Fibroblast of skin of scalp (primary cell): ENCODE data around the gene MIR17HG.

Experiments used
- DNase-seq: peaks from one replicate; pipeline ENCODE4 v3.0.0-alpha.2; 2013

The MIR17HG gene

DNA sequence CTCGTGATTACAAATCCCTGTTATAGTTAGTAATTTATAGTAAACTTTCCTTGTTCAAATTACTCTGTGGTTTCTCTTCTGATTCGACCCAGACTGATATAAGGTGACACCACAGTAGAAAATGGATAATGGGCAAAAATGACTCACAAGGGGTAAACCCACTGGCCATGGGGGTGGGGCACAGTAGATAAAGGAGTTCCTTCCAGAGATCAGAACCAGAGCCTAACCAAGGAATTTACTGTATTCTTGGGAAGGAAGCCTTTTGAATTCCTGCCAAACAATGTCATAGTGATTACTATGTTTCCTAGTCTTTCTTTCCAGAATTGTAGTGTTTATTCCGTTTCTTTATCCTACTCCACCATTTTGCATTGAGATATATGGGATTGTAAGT is 21.9 kb downstream of the MIR17HG start:
- DNase-seq, result peak; percentile 64

DNA sequence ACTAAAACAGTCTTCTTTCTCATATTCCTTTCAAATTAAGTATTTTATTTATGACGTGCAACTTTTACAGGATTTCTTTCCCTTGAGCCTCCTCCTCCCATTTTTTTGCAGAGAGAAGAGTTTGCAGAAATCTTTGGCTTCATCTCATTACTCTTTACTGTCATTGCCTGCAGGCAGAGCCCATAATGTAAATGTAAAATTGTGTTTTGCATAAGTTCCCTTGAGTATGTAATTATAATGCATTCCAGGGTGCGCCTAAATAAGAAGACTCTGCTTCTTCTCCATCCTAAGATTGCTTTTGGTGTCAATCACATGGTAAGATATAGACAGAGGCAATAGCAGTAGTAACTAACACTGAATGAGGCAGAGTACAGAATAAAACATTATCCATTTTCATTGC is 23.0 kb downstream of the MIR17HG start:
- no peak for DNase-seq

DNA sequence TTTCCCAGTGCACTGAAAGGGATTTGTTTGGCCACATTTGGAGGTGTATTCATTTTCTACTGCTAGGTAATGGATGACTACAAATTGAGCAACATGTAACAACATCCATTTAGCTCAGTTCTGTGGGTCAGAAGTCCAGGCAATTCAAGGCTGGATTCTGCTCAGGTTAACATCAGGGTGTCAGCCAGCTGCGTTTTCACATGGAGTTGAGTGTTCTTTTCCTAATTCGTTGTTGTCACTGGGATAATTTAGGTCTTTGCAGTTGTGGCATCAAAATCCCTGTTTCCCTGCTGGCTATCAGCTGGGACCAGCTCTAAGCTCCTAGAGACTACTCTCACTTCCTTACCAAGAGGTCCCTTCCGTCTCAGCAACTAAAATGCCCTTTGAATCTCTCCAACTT is 25.4 kb downstream of the MIR17HG start:
- no peak for DNase-seq

DNA sequence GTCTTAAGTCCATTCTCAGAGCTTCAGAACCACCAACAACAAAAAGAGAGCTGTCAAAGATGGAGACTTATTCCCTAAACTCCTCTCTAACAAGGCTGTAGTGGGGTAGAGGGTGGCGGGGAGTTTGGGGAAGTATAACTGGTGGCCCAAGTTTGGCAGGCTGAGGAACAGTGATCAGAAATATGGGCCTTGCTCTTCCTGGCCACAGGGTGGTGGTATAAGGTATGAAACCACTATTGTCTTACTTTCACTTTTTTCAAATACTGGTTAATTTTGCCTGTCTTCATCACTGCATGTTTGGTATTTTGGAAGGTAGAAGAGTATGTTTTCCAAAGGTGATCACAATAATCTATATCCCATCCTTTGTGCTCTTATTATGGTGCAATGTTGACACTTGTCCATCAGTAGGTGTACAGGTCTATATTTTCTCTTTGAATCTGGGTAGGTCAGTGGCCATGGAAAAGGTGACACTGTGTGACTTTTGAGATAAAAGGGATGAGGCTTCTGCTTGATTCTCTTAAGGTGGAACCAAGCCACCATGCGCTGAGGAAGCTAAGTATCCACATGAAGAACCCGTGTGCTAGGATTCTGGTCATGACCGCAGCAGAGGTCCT is 27.7 kb downstream of the MIR17HG start:
- DNase-seq, result peak; percentile 24

DNA sequence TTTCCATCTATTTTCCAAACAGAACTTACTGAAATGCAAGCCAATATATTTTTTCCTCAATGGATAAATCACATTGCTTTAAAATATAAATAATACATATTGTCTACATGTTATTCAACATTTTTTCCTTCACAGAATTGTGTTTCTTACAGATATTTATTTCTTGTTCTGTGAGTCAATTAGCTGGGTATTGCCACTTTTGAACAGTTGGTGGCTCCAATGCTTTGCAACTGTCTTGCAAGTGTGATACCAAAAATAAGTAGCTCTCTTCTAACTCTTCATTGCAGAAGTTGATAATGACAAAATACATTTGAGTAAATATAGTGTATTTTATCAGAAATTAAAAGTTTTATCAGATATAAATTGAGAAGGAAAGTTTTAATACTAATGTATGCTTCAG is 33.9 kb downstream of the MIR17HG start:
- DNase-seq, result peak; percentile 41

DNA sequence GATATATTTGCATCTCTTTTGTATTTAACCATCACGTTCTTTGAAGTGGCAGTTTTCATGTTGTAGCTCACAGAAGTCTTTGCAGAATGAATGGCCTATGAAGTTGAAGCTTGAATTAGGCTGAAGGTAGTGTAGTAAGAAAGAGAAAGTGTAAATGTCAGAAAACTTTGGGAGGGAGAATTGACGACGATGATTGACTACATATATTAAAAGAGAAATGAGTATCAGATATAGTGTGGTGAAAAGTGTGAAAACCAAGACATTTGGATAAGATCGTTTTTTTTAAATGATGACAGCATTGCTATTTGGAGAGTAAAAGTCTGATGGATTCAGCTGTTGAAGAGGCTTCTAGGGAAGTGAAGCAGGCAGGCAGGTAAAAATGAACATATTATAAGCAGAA is 36.3 kb downstream of the MIR17HG start:
- DNase-seq, result no peak

DNA sequence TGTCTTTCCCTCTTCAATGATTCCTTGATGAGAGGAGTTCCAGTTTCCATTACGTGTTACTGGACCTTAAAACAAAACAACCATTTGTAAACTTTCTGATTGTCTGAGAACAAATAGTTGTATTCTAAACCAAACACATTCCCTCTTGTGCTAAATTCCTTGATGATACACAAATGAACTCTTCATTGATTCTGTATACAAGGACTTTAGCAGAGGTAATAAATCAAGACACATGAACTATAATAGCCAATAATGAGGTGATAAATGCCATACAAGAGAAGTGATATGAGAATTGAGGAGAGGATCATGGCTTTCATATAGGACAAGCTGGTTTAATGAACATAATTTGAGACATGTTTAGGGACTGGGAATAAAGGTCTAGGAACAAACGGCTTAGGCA is 37.4 kb downstream of the MIR17HG start:
- no peak for DNase-seq

DNA sequence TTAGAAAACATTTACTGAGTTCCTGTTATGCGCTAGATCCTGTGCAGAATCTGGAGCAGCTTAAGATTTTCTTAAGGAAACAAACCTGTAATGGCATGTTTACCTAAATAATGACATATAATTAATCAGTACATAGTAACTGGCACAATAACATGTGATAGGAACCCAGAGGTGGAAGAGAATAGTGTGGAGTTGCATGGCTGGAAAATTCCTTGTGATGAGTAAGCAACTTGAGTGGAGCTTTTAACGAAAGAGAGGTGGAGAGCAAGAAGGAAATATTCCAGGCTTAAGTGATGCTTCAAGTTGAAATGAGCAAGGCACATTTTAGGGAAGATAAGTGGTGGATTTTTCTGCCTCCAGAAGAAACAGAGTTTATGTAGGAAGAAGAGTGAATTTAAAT is 41.7 kb downstream of the MIR17HG start:
- DNase-seq, result no peak

DNA sequence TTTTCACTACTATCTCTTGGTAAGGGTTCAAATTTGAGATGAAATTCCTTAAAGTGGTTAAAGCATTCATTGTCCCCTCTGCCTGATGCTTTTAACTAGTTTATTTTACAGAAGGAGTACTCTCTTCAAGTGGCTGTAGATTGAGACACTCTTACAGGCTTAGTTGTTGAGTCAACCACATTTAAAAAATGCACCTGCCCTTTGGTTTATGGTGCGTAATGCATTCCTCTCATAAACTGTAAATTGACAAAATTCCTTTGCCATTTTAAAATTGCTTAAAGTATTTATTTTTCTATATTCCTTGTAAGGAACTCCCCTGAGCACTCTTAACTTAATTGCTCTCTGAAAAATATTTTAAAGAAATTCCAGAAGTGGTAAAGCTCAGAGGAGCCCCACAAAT is 50.1 kb downstream of the MIR17HG start:
- no peak for DNase-seq

DNA sequence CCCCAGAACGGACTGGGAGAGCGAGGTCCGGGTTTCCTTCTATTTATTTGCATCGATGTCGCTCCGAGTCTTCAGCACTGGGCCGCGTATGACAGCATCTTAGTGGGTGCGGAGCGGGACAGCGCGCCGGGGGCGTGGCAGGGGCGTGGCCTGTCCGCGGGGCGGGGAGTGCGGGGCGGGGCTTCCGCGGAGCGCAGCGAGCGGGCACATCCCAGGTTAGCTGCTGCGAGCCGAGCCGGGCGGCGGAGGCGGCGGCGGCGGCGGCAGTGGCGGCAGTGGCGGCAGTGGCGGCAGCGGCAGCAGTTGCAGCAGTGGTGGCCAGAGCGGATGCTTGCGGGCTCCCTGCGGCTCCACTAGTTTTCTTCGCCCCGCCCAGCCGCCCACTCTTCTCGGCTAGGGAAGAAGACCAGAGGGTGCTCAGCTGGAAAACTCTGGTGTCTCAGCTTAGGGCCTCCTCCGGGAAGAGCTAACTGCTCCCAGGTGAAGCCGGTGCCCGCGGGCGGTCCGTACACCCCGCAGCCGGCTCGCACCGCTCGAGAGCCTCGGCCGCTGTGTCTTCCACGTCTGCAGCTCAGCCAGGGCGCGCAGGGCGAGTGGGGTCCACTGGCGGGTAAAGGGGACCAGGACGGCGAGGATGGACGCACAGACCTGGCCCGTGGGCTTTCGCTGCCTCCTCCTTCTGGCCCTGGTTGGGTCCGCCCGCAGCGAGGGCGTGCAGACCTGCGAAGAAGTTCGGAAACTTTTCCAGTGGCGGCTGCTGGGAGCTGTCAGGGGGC is 51.1 kb downstream of the MIR17HG start, which contains the start of gene GPC5:
Gene GPC5 (plus strand): TSS at position 209 of the 776 bp plus-strand sequence.
- peak; percentile 59 for DNase-seq

DNA sequence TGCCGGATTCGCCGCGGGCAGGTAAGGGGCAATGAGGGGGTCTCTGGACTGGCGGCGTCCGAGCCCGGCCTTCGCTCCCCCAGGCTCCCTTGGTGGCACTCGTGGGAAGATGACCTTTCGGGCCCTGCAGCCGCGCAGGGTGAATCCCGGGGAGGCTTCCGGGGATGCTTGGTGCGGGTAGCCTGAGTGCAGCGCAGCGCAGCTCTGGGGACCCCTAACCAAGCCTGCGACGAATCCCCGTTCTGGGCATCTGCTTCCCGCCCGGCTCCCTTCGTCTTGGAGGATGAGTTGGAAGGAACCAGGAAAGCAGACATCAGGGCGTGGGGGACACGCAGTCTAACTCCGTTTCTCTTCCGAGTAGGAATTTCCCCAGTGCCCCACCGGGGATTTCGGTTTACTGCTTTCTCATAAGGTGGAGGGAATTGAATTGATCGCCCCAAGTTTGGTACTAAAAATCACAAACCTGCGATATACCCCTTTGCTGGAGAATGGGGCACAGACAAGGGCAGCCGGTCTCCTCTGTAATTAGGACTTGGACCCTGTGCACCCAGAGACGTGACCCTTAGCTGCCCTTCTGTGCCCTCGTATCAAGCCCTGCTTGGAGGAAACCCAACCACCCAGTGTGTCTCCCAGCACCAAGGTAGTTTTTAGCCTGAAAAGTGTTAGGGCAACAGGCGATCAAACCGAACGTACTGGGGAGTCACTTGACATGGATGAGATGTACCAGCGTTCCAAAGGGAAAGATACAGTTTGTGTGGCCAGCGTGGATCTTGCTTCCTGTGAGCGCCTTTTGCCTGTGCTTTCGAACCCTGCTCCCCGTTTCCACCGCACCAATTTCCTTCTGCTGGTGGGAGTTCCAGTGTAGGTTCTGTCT is 51.9 kb downstream of the MIR17HG start:
- no peak for DNase-seq

DNA sequence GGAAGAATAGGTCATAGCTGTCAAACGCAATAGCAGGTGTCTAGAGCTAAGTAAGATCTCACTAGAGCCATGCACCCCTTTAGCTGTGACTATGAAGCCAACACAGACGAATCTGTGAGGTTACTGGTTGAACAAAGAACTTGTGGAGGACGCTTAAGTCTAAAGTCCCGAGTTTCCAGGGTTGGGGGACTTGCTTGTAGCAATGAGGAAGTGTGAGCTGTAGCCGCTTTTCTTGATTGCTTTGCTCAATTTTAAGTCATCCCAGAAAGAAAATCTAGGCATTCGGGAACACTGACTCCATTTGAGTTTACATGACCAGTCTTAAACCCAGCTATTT is 52.5 kb downstream of the MIR17HG start:
- no peak for DNase-seq

DNA sequence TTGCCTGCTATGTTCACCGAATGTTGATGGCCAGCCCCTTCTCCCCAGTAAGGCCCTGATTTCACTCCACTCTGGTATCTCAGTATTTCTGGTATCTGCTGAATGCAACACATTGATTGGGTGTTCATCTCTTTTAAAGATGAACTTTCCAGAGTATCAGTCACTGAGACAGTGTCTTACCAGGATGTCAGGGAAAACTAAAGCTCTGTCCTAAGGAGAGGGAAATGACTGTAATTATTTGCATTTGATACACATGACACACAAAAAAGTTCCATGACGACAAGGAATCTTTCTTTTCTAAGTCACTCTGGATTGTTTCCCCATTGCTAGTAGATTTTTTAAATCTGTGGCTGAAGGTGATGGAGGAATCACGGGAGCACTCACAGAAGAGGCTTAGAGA is 53.2 kb downstream of the MIR17HG start:
- no peak for DNase-seq

DNA sequence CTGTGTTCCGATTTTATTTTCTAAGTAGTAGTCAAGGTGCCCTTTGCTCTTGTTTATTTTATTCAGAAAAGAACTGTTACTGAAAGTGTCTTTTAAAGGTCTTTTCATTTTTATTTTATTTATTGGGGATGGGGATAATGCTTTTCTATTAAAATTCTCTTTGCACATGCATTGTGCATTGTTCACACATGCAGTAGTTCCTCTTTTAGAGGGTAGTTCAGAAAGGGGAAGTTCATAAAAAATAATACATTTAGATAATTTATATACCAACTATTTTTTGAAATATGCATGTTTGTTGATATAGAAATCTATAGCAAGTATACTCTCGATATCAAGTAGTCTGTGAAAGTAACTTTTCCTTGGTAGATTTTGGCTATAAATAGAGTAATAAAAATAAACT is 54.4 kb downstream of the MIR17HG start:
- no peak for DNase-seq
